WTC11 (cell line): Measurements from ENCODE around the gene GRAMD2A. TPM values are rescaled to one million over a fixed set of nuclear protein-coding genes. Genes with fewer than 3 reads are reported as not detected.

Experiments used
- ATAC-seq: fragments of 200-7000 bp; cut with Tn5 transposase; 2 replicates; pipeline ENCODE4 v1.10.0; 2021; ENCODE audit warnings: mild to moderate bottlenecking, moderate library complexity
- CTCF ChIA-PET: fragments of 300-600 bp; sonication (Branson Sonifier 250); formaldehyde crosslinking; loops from one replicate; lab custom pipeline; 2021; ENCODE audit warnings: antibody characterized with exemption; lab: Charles Lee
- POLR2A ChIA-PET: fragments of 350-600 bp; sonication (Branson Sonifier 250); formaldehyde crosslinking; loops from one replicate; lab custom pipeline; 2021; ENCODE audit warnings: antibody characterized with exemption; lab: Charles Lee
- DNase-seq: peaks from one replicate; pipeline ENCODE4 v3.0.0; 2021; ENCODE audit warnings: low spot score
- H3K27ac Mint-ChIP-seq: 2 replicates; pipeline ENCODE4 v1.8.0; 2021; ENCODE audit warnings: mixed read lengths
- H3K27me3 Mint-ChIP-seq: 2 replicates; pipeline ENCODE4 v1.8.0; 2021; ENCODE audit warnings: low read depth, mild to moderate bottlenecking, moderate library complexity, mixed read lengths
- H3K36me3 Mint-ChIP-seq: 2 replicates; pipeline ENCODE4 v1.8.0; 2021; ENCODE audit warnings: mixed read lengths
- H3K4me1 Mint-ChIP-seq: 2 replicates; pipeline ENCODE4 v1.8.0; 2022; ENCODE audit warnings: mixed read lengths
- H3K4me3 Mint-ChIP-seq: 2 replicates; pipeline ENCODE4 v1.8.0; 2021; ENCODE audit warnings: mild to moderate bottlenecking, moderate library complexity, mixed read lengths
- H3K9me3 Mint-ChIP-seq: 2 replicates; pipeline ENCODE4 v1.8.0; 2021; ENCODE audit warnings: mixed read lengths
- ETV6 ChIP-seq: sonication (generic); formaldehyde crosslinking; IDR thresholded peaks from 2 replicates; pipeline ENCODE4 v1.8.1; 2022; ENCODE audit warnings: mild to moderate bottlenecking, missing genetic modification reagents
- FOXK1 ChIP-seq: sonication (generic); formaldehyde crosslinking; IDR thresholded peaks from 2 replicates; pipeline ENCODE4 v1.8.0; 2022; ENCODE audit warnings: mild to moderate bottlenecking, moderate library complexity, missing genetic modification reagents
- GRHL2 ChIP-seq: fragments of 250-450 bp; sonication (Bioruptor Pico); IDR thresholded peaks from 2 replicates; pipeline ENCODE4 v1.8.0; 2022; ENCODE audit warnings: mild to moderate bottlenecking, moderate library complexity; ENCODE audit not compliant: insufficient replicate concordance, severe bottlenecking
- NFYB ChIP-seq: sonication (generic); formaldehyde crosslinking; conservative IDR thresholded peaks from 2 replicates; pipeline ENCODE4 v1.8.0; 2022; ENCODE audit warnings: low read depth, missing genetic modification reagents
- NR3C1 ChIP-seq: sonication (generic); formaldehyde crosslinking; conservative IDR thresholded peaks from 2 replicates; pipeline ENCODE4 v1.8.1; 2023; ENCODE audit warnings: low read depth, mild to moderate bottlenecking, missing genetic modification reagents
- RELA ChIP-seq: sonication (generic); formaldehyde crosslinking; IDR thresholded peaks from 2 replicates; pipeline ENCODE4 v1.8.1; 2022; ENCODE audit warnings: missing genetic modification reagents, mild to moderate bottlenecking, borderline replicate concordance
- TCF7 ChIP-seq: sonication (generic); formaldehyde crosslinking; IDR thresholded peaks from 2 replicates; pipeline ENCODE4 v1.8.0; 2022; ENCODE audit warnings: mild to moderate bottlenecking, low read depth, missing genetic modification reagents, moderate library complexity
- TEAD4 ChIP-seq: sonication (generic); formaldehyde crosslinking; IDR thresholded peaks from 2 replicates; pipeline ENCODE4 v1.8.0; 2022; ENCODE audit warnings: mild to moderate bottlenecking, missing genetic modification reagents
- ZNF219 ChIP-seq: sonication (generic); formaldehyde crosslinking; IDR thresholded peaks from 2 replicates; pipeline ENCODE4 v1.8.0; 2023; ENCODE audit warnings: missing genetic modification reagents, mild to moderate bottlenecking, borderline replicate concordance
- ZNF396 ChIP-seq: fragments of 250-450 bp; sonication (Bioruptor Pico); IDR thresholded peaks from 2 replicates; pipeline ENCODE4 v1.8.0; 2021; ENCODE audit warnings: mild to moderate bottlenecking, moderate library complexity, borderline replicate concordance
- ZNF671 ChIP-seq: fragments of 250-450 bp; sonication (Bioruptor Pico); IDR thresholded peaks from 2 replicates; pipeline ENCODE4 v1.8.0; 2021; ENCODE audit warnings: mild to moderate bottlenecking
- total RNA-seq: library from RNA; stranded (reverse); gene quantifications from 3 replicates; pipeline ENCODE4 v1.2.3, GENCODE V29; 2021
- TF ChIP-seq, protein P1 (sequence below): sonication (generic); formaldehyde crosslinking; IDR thresholded peaks from 2 replicates; pipeline ENCODE4 v1.8.1; 2023; ENCODE audit warnings: mild to moderate bottlenecking, missing genetic modification reagents, moderate library complexity
- TF ChIP-seq, protein P2 (sequence below): sonication (generic); formaldehyde crosslinking; IDR thresholded peaks from 2 replicates; pipeline ENCODE4 v1.8.1; 2022; ENCODE audit warnings: low read depth, mild to moderate bottlenecking, moderate library complexity, missing genetic modification reagents, borderline replicate concordance
- TF ChIP-seq, protein P3 (sequence below): sonication (generic); formaldehyde crosslinking; IDR thresholded peaks from 2 replicates; pipeline ENCODE4 v1.8.0; 2023; ENCODE audit warnings: mild to moderate bottlenecking, missing genetic modification reagents
- TF ChIP-seq, protein P4 (sequence below): sonication (generic); formaldehyde crosslinking; IDR thresholded peaks from 2 replicates; pipeline ENCODE4 v1.8.0; 2022; ENCODE audit warnings: mild to moderate bottlenecking, missing genetic modification reagents
- TF ChIP-seq, protein P5 (sequence below): fragments of 250-450 bp; sonication (Bioruptor Pico); IDR thresholded peaks from 2 replicates; pipeline ENCODE4 v1.8.0; 2021; ENCODE audit warnings: mild to moderate bottlenecking
- TF ChIP-seq, protein P6 (sequence below): sonication (generic); formaldehyde crosslinking; IDR thresholded peaks from 2 replicates; pipeline ENCODE4 v1.8.1; 2023; ENCODE audit warnings: mild to moderate bottlenecking, missing genetic modification reagents, borderline replicate concordance
- TF ChIP-seq, protein P7 (sequence below): fragments of 250-450 bp; sonication (Bioruptor Pico); conservative IDR thresholded peaks from 2 replicates; pipeline ENCODE4 v1.9.0; 2021; ENCODE audit warnings: mild to moderate bottlenecking
- TF ChIP-seq, protein P8 (sequence below): sonication (generic); formaldehyde crosslinking; IDR thresholded peaks from 2 replicates; pipeline ENCODE4 v1.8.1; 2023; ENCODE audit warnings: mild to moderate bottlenecking, missing genetic modification reagents
- TF ChIP-seq, protein P9 (sequence below): sonication (generic); formaldehyde crosslinking; IDR thresholded peaks from 2 replicates; pipeline ENCODE4 v1.8.1; 2022; ENCODE audit warnings: low read depth, missing genetic modification reagents, borderline replicate concordance

The GRAMD2A gene
- total RNA-seq, 1 experiment from 2014 or later = 1.9 TPM

DNA sequence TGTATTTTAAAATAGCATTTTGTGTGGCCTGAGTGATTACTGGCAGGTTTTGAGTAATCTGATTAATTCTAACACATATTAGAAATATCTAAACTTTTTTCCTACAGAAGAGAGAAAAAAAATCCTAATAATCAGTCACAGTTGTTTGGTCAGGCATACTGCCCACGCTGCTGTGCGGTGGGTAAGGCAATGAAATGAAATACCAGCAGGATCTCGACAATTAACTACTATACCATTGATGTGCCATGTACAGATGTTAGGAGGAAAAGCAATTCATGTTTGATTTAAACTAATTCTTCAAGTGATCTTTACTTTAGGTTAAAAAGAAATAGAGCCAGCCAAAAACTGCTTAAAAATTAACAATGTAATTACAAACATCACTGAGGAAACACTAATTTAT lies 5.2 kb downstream of the GRAMD2A start:
- TF ChIP-seq FOXK1 (CRISPR knock-in tag) = no peak
- TF ChIP-seq, protein P1, sequence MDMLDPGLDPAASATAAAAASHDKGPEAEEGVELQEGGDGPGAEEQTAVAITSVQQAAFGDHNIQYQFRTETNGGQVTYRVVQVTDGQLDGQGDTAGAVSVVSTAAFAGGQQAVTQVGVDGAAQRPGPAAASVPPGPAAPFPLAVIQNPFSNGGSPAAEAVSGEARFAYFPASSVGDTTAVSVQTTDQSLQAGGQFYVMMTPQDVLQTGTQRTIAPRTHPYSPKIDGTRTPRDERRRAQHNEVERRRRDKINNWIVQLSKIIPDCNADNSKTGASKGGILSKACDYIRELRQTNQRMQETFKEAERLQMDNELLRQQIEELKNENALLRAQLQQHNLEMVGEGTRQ (CRISPR knock-in tag) = no peak
- TF ChIP-seq, protein P2, sequence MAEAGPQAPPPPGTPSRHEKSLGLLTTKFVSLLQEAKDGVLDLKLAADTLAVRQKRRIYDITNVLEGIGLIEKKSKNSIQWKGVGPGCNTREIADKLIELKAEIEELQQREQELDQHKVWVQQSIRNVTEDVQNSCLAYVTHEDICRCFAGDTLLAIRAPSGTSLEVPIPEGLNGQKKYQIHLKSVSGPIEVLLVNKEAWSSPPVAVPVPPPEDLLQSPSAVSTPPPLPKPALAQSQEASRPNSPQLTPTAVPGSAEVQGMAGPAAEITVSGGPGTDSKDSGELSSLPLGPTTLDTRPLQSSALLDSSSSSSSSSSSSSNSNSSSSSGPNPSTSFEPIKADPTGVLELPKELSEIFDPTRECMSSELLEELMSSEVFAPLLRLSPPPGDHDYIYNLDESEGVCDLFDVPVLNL = no peak
- TF ChIP-seq, protein P3, sequence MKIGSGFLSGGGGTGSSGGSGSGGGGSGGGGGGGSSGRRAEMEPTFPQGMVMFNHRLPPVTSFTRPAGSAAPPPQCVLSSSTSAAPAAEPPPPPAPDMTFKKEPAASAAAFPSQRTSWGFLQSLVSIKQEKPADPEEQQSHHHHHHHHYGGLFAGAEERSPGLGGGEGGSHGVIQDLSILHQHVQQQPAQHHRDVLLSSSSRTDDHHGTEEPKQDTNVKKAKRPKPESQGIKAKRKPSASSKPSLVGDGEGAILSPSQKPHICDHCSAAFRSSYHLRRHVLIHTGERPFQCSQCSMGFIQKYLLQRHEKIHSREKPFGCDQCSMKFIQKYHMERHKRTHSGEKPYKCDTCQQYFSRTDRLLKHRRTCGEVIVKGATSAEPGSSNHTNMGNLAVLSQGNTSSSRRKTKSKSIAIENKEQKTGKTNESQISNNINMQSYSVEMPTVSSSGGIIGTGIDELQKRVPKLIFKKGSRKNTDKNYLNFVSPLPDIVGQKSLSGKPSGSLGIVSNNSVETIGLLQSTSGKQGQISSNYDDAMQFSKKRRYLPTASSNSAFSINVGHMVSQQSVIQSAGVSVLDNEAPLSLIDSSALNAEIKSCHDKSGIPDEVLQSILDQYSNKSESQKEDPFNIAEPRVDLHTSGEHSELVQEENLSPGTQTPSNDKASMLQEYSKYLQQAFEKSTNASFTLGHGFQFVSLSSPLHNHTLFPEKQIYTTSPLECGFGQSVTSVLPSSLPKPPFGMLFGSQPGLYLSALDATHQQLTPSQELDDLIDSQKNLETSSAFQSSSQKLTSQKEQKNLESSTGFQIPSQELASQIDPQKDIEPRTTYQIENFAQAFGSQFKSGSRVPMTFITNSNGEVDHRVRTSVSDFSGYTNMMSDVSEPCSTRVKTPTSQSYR (CRISPR knock-in tag) = no peak
- TF ChIP-seq ZNF671 (CRISPR knock-in tag) = no peak
- no peak for TF ChIP-seq GRHL2 (CRISPR knock-in tag)
- TF ChIP-seq, protein P4, sequence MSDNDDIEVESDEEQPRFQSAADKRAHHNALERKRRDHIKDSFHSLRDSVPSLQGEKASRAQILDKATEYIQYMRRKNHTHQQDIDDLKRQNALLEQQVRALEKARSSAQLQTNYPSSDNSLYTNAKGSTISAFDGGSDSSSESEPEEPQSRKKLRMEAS (CRISPR knock-in tag) = no peak
- TF ChIP-seq, protein P5, sequence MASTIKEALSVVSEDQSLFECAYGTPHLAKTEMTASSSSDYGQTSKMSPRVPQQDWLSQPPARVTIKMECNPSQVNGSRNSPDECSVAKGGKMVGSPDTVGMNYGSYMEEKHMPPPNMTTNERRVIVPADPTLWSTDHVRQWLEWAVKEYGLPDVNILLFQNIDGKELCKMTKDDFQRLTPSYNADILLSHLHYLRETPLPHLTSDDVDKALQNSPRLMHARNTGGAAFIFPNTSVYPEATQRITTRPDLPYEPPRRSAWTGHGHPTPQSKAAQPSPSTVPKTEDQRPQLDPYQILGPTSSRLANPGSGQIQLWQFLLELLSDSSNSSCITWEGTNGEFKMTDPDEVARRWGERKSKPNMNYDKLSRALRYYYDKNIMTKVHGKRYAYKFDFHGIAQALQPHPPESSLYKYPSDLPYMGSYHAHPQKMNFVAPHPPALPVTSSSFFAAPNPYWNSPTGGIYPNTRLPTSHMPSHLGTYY (CRISPR knock-in tag) = no peak
- TF ChIP-seq, protein P6, sequence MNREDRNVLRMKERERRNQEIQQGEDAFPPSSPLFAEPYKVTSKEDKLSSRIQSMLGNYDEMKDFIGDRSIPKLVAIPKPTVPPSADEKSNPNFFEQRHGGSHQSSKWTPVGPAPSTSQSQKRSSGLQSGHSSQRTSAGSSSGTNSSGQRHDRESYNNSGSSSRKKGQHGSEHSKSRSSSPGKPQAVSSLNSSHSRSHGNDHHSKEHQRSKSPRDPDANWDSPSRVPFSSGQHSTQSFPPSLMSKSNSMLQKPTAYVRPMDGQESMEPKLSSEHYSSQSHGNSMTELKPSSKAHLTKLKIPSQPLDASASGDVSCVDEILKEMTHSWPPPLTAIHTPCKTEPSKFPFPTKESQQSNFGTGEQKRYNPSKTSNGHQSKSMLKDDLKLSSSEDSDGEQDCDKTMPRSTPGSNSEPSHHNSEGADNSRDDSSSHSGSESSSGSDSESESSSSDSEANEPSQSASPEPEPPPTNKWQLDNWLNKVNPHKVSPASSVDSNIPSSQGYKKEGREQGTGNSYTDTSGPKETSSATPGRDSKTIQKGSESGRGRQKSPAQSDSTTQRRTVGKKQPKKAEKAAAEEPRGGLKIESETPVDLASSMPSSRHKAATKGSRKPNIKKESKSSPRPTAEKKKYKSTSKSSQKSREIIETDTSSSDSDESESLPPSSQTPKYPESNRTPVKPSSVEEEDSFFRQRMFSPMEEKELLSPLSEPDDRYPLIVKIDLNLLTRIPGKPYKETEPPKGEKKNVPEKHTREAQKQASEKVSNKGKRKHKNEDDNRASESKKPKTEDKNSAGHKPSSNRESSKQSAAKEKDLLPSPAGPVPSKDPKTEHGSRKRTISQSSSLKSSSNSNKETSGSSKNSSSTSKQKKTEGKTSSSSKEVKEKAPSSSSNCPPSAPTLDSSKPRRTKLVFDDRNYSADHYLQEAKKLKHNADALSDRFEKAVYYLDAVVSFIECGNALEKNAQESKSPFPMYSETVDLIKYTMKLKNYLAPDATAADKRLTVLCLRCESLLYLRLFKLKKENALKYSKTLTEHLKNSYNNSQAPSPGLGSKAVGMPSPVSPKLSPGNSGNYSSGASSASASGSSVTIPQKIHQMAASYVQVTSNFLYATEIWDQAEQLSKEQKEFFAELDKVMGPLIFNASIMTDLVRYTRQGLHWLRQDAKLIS (CRISPR knock-in tag) = no peak
- TF ChIP-seq NFYB (CRISPR knock-in tag) = no peak
- TF ChIP-seq NR3C1 (CRISPR knock-in tag) = no peak
- TF ChIP-seq ZNF219 (CRISPR knock-in tag) = no peak
- TF ChIP-seq, protein P7, sequence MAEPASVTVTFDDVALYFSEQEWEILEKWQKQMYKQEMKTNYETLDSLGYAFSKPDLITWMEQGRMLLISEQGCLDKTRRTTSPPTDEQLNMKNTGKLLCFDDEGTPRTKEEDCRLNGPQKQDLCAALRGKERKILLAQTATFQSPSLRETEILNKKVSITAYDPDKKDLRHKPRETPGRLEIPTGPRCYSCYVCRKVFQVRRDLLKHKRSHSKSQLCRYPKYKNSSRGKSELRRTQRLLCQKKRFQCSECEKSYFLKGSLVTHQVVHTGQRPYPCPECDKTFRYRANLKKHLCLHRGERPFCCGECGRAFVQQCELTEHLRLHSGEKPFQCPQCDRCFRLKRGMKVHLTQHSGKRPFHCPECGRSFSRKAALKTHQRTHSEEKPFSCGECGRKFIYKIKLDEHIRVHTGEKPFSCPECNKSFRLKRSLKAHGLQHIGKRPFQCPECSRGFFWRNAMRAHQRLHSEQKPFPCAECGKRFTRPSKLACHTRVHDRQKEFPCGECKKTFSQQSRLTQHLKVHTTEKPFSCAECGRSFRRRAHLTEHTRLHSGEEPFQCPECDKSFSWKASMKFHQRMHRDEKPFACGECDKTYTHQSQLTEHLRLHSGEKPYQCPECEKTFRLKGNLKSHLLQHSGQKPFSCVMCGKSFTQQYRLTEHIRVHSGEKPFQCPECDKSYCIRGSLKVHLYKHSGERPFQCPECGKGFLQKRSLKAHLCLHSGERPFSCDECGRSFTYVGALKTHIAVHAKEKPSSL (CRISPR knock-in tag) = no peak
- no peak for TF ChIP-seq RELA (CRISPR knock-in tag)
- TF ChIP-seq, protein P8, sequence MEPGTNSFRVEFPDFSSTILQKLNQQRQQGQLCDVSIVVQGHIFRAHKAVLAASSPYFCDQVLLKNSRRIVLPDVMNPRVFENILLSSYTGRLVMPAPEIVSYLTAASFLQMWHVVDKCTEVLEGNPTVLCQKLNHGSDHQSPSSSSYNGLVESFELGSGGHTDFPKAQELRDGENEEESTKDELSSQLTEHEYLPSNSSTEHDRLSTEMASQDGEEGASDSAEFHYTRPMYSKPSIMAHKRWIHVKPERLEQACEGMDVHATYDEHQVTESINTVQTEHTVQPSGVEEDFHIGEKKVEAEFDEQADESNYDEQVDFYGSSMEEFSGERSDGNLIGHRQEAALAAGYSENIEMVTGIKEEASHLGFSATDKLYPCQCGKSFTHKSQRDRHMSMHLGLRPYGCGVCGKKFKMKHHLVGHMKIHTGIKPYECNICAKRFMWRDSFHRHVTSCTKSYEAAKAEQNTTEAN (CRISPR knock-in tag) = no peak
- no peak for TF ChIP-seq TCF7 (CRISPR knock-in tag)
- TF ChIP-seq ZNF396 (CRISPR knock-in tag) = no peak
- no peak for TF ChIP-seq TEAD4 (CRISPR knock-in tag)
- TF ChIP-seq, protein P9, sequence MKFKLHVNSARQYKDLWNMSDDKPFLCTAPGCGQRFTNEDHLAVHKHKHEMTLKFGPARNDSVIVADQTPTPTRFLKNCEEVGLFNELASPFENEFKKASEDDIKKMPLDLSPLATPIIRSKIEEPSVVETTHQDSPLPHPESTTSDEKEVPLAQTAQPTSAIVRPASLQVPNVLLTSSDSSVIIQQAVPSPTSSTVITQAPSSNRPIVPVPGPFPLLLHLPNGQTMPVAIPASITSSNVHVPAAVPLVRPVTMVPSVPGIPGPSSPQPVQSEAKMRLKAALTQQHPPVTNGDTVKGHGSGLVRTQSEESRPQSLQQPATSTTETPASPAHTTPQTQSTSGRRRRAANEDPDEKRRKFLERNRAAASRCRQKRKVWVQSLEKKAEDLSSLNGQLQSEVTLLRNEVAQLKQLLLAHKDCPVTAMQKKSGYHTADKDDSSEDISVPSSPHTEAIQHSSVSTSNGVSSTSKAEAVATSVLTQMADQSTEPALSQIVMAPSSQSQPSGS (CRISPR knock-in tag) = no peak
- no peak for TF ChIP-seq ETV6 (CRISPR knock-in tag)
- CTCF ChIA-PET = interaction anchor here (0.9 kb wide), 1 partner anchor 8 kb away, joined by 3 read pairs; no protein-coding TSS in a partner anchor
- H3K4me1 Mint-ChIP-seq = peaks cover 31% of the 10 kb centered on the region
- ATAC-seq (no peak), DNase-seq (no peak)
- H3K36me3 Mint-ChIP-seq = no peaks in the 10 kb centered on the region
- H3K9me3 Mint-ChIP-seq = peaks cover 9% of the 10 kb centered on the region
- no peak overlapping the region for H3K27ac Mint-ChIP-seq
- H3K4me3 Mint-ChIP-seq = no peak overlapping the region
- H3K27me3 Mint-ChIP-seq = peaks cover 27% of the 10 kb centered on the region
- POLR2A ChIA-PET = no interaction called here
